ENCODE data around the gene NUMB. TPM values are rescaled to one million over a fixed set of nuclear protein-coding genes. Genes with fewer than 3 reads are reported as not detected.

The NUMB gene
- total RNA-seq, 1 donor from 2014 or later = 32.1 TPM

GRCh38 chr14:73250781-73251500 is 207.4 kb downstream of the NUMB start:
- Histone ChIP-seq H3K27me3 (ENCODE audit: low read depth) (peaks cover 3% of the 10 kb centered on the region), H3K36me3 (no peaks in the 10 kb centered on the region), H3K4me1 (peaks cover 3% of the 10 kb centered on the region), H3K4me3 (no peak overlapping the region), H3K9me3 (replicated peaks) (no peaks in the 10 kb centered on the region), H3K27ac (replicated peaks) (no peak overlapping the region)
- intact Hi-C loops (cut with micrococcal nuclease) = no loop called here
- TF ChIP-seq, protein P1, sequence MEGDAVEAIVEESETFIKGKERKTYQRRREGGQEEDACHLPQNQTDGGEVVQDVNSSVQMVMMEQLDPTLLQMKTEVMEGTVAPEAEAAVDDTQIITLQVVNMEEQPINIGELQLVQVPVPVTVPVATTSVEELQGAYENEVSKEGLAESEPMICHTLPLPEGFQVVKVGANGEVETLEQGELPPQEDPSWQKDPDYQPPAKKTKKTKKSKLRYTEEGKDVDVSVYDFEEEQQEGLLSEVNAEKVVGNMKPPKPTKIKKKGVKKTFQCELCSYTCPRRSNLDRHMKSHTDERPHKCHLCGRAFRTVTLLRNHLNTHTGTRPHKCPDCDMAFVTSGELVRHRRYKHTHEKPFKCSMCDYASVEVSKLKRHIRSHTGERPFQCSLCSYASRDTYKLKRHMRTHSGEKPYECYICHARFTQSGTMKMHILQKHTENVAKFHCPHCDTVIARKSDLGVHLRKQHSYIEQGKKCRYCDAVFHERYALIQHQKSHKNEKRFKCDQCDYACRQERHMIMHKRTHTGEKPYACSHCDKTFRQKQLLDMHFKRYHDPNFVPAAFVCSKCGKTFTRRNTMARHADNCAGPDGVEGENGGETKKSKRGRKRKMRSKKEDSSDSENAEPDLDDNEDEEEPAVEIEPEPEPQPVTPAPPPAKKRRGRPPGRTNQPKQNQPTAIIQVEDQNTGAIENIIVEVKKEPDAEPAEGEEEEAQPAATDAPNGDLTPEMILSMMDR (IDR thresholded peaks at IDR 0.05; ENCODE audit: borderline replicate concordance) = no peak
- DNase-seq = no peak

GRCh38 chr14:73250317-73250713 is 208.0 kb downstream of the NUMB start:
- no peaks in the 10 kb centered on the region for H3K36me3 ChIP-seq
- H3K27ac ChIP-seq (replicated peaks) = no peak overlapping the region
- TF ChIP-seq, protein P1 (IDR thresholded peaks at IDR 0.05; ENCODE audit: borderline replicate concordance) = no peak
- H3K4me3 ChIP-seq = no peak overlapping the region
- intact Hi-C loops (cut with micrococcal nuclease) = no loop called here
- peaks cover 9% of the 10 kb centered on the region for H3K4me1 ChIP-seq
- no peak for DNase-seq
- H3K9me3 ChIP-seq (replicated peaks) = no peaks in the 10 kb centered on the region
- H3K27me3 ChIP-seq (ENCODE audit: low read depth) = peaks cover 9% of the 10 kb centered on the region

DNA sequence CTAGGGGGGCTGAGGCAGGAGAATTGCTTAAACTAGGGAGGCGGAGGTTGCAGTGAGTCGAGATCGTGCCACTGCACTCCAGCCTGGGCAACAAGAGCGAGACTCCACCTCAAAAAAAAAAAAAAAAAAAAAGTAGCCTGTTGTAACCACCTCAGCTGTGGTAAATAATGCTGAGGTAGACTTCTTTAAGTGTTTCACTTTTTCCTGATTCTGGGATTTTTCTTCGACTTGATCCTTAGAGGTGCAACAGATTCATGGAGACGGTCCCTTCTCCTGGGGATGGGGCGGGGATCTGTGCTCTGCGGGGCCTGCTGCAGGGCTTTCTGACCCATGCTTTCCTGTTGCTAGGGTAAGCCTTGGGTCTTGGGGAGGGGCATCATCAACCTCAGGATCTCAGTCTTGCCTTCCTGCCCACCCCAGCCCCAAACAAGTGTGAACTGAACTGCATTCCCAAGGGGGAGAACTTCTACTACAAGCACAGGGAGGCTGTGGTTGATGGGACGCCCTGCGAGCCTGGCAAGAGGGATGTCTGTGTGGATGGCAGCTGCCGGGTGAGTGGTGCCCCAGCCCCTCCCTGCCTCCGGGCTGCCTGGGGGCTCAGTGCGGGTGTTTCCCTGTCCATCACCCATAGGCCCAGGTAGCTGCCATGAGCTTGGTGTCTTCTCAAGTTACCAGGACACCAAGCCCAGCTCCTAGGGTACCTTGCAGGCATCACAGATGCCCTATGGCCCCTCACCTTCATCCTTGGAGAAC is 208.6 kb downstream of the NUMB start:
- H3K9me3 ChIP-seq (replicated peaks) = no peaks in the 10 kb centered on the region
- H3K27ac ChIP-seq (replicated peaks) = no peak overlapping the region
- no peaks in the 10 kb centered on the region for H3K36me3 ChIP-seq
- TF ChIP-seq, protein P1 (IDR thresholded peaks at IDR 0.05; ENCODE audit: borderline replicate concordance) = no peak
- H3K4me3 ChIP-seq = no peak overlapping the region
- peaks cover 15% of the 10 kb centered on the region for H3K27me3 ChIP-seq (ENCODE audit: low read depth)
- intact Hi-C loops (cut with micrococcal nuclease) = no loop called here
- no peak for DNase-seq
- peaks cover 10% of the 10 kb centered on the region for H3K4me1 ChIP-seq

DNA sequence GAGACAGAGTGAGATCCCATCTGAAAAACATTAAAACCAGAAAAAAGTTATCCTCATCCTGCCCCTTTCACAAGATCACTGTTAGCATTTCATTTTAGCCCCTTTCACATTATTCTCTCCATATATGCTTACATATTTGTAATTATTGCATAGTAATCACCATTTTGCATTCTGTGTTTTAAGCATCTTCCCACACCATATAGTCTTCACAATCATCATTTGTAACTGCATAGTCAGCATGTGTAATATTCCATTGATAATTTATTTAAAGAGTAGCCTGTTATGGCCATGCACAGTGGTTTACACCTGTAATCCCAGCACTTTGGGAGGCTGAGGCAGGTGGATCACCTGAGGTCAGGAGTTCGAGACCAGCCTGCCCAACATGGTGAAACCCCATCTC is 209.2 kb downstream of the NUMB start:
- Histone ChIP-seq H3K27me3 (ENCODE audit: low read depth) (peaks cover 21% of the 10 kb centered on the region), H3K36me3 (no peaks in the 10 kb centered on the region), H3K4me1 (peaks cover 10% of the 10 kb centered on the region), H3K9me3 (replicated peaks) (no peaks in the 10 kb centered on the region), H3K4me3 (no peak overlapping the region), H3K27ac (replicated peaks) (no peak overlapping the region)
- DNase-seq = no peak
- TF ChIP-seq, protein P1 (IDR thresholded peaks at IDR 0.05; ENCODE audit: borderline replicate concordance) = no peak
- intact Hi-C loops (cut with micrococcal nuclease) = no loop called here

GRCh38 chr14:73248108-73248868 is 210.1 kb downstream of the NUMB start:
- no peak overlapping the region for H3K4me3 ChIP-seq
- H3K27me3 ChIP-seq (ENCODE audit: low read depth) = peaks cover 30% of the 10 kb centered on the region
- intact Hi-C loops (cut with micrococcal nuclease) = no loop called here
- no peaks in the 10 kb centered on the region for H3K36me3 ChIP-seq
- no peak for DNase-seq
- TF ChIP-seq, protein P1 (IDR thresholded peaks at IDR 0.05; ENCODE audit: borderline replicate concordance) = no peak
- no peak overlapping the region for H3K27ac ChIP-seq (replicated peaks)
- H3K9me3 ChIP-seq (replicated peaks) = no peaks in the 10 kb centered on the region
- peaks cover 10% of the 10 kb centered on the region for H3K4me1 ChIP-seq

Measured in left ventricle myocardium inferior (tissue), 1 donor.